Measurements from ENCODE around the gene WIPF2.

The WIPF2 gene

DNA sequence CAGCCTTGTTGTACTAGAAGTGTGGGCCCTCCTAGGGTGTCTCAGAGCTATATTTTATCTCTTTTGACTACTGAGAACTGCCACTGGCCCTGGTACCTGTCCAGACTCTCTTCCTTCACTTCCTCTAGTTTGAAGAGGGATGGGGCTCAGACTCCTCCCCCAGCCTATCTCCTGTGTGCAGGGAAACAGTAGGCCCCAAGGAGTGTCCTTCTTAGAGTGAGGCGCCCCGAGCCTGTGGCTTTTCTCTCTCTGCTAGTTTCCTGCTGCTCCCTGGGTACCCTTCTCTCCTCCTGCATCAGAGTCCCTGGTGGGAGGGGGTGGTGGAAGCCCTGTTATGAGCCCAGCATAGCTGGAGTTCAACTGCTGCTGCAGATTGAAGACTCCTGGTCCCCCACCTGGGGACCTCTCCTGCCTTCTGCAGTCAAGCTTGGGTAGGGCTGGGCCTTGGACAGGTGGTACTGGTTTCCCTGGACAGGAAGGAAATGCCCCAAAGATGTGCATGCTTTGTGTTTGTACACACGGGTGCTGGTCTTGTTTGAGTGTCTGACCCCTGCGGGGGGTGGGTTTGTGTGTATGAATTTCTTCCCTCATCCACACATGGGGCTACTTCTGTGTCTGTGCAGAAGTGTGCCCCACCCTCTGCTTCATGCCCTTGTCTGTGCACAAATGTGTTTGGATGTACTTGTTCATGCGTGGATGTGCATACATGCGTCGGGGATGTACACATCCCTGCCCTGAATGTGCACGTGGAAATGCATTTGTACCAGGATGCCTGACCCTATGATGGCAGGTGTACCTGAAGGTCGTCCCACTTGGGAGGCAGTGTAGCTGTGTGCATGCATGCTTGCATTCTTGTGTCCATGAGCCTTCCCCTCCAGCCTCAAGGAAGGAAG lies 96.8 kb downstream of the WIPF2 start:
- DNase-seq, result no peak

DNA sequence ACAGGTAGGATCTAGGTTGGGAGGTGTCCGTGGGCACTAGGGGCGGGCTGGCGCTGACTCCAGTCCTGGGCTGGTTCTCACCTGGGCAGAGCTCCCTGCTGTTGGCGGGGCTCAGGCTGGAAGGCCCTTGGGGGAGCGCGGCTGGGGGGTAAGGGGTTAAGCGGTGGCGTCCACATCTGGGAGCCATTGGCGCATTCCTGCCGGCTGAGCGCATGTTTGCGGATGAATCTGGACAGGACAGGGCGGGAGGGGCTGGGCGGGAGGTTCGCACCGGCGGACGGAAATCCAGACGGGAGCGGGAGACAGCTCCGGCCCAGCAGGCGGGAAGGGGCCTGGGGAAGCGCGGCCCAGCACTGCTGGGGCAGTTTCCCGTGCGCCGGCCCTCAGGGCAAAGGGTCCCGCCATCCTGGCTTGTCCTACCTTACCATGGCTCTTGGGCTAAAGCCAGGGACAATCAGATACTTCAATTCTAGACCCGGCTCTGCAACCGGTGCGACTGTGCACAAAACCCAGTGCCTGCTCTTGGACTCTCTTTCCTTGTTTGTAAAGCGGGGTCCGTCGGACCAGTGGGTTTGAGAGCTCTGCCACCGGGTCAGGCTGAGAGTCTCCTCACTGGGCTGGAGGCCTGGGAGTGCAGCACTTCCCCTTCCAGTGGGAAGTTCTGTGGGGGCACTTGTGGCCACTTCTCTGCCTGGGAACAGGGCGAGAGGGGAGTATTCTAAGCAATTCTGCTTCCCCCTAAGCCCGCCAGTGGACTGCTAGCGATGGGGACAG lies 97.7 kb downstream of the WIPF2 start:
- no peak for DNase-seq

DNA sequence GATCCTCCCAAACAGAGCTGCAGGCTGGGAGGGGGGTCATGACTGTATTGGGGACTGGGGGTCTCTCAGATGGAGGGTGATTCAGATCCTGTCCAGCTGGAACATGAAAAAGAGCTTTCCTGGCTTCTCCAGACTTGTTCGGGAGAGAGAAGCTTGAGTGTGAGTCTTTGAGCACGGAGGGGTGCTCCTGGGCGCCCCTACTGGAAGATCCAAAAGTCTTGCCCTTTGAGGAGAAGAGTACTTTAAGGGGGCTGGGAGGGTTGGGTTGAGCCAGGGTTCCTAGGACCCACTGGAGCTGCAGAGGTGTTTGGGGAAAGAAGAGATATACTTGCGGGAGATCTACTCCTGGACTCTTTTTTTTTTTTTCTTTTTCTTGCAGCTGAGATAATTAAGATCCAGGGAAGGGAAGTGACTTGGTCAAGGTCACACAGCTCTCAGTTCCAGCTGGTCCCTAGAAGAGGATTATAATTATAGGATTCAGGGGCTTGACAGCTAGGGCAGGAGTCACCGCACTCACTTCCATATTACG lies 98.3 kb downstream of the WIPF2 start:
- DNase-seq, result no peak

DNA sequence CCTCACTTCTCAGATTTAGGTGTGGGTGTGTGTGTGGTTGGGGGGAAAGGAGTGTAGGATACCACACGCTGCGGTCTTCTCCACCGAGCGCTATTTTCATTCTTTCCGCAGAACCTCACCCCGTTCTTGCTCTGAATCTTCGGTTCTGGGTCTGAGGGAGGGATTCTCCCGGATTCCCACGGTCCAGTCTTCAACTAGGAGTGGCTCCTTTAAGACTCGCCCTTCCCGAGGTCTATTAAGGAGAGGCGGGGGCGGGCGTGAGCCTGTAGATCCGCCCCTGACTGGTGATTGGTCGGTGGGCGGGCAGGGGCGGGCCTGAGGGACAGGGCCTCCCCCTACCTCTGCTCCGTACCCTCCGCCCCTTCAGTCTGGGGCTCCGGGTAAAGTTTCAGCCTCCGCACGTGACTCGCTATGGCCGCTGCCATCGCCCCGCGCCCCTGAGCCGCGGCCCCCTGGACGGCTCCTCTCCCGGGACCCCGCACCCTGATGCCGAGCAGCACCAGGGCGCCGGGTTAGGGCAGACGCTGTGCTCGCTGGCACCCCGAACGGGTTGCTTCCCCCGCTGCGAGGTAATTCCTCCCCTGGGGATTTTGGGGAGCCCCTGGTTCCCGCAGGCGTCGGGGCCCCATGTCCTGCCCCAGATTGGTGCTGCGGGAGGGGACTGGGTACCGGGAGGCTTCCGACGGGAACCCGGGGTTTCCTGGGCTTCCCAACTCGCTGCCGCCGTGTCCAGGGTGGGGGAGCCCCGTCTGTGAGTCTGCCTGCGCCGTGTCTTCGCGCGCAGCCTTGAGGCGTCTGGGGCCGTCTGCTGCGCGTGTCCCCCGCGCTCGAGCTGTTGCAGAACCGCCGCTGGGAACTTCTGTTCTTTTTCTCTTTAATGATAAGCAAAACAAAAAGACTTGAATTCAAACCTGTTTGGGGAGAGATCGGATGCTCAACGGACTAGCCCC lies 99.1 kb downstream of the WIPF2 start:
- DNase-seq, result peak; percentile 87

DNA sequence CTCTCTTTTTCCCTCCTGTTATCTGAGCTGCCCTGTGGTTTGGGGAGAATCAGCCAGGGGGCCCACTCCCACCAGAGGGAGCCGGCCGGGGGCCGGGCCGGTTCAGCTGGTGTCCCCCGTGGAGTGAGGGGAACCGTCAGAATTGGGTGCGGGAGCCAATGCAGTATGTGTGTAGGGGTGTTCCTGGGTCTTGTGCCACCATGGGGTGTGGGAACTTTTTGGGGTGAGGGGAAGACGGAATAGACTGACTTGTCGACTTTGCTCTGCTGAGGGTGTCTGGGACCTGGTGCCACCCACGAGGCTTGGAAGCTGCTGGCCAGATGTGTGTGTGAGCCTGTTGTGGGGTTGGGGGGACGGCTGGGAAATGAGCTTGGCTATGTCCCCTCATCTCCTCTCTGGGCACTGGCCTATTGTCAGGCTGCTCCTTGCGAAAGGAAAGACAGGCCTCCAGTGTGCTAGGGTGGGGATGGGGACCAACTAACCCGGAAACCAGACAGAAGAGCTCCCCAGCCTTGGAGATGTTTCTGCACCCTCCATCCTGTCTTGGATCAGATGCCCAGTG lies 99.8 kb downstream of the WIPF2 start:
- no peak for DNase-seq

DNA sequence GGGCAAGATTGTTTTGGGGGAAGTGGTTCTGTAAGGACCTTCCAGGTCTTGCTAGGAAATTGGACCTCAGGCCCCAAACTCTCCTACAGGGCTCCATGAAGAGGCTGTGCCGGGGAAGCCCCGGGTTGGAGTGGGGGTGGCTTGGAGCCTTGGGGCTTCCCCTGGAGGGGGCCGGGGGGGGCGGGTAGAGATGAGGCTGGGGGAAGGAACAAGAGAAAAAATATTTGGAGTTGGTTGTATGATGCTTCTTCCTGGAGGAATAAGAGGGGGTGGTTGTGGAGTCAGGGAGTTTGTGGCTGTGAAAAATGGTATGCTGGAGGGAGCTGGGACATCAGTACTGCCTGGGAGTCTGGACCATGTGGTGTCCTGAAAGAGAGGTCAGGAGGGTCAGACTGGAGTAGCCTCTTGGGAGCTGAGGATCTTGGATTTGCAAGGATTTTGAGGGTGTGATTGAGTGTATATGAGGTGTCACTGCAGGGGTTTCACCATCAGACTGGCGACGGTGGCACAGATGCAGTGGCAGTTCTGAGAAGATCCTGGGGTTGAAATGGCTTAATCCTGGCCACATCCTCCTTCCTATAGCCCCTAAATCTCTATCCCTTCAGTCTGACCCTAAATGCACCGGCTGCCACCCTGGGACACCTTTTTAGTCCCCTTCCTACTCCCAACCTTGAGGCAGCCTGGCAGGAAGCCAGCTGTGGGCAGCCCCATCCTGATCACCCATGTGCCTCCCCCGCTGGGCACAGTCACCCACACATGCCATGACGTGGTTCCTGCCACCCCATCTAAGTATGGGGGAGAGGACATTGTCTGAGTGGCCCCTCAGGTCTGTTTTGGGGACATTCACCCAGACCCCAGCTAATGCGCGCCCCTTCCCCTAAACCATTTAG lies 100.8 kb downstream of the WIPF2 start:
- DNase-seq, result peak; percentile 85

DNA sequence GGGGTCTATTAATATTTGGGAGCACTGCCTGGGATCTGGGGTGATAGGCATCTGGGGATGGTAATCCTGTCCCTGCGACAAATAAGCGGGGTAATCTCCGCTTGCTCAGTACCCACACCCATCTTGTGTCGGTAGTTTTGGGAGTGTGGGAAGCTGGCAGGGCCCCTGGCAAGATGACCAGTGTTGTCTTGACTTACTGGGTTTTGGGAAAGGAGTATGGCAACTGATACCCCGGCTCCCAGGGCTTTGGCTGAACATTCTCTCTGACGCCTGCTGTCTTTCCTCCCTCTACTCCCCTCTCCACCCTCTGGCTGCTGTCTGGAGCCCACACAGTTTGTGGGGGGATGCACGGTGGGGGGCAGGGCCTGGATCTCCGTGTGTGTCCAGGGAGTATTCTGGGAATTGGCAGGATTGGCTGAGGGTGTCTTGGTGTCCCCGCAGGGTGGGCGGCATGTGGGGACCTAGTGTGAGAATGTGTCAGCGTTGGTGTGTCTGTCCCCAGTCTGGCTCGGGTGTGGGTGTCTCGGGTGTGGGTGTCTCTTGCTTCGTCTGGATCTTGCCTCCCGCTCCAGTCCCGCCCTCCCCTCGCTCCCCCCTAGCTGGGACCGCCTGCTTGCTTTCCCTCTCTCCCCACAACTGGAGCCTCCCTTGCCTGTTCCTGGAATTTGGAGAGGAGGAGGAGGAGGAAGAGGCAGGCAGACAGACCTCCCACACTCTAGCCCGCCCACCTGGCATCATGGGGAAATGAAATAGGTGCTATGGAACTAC lies 101.8 kb downstream of the WIPF2 start:
- DNase-seq, result peak; percentile 68

DNA sequence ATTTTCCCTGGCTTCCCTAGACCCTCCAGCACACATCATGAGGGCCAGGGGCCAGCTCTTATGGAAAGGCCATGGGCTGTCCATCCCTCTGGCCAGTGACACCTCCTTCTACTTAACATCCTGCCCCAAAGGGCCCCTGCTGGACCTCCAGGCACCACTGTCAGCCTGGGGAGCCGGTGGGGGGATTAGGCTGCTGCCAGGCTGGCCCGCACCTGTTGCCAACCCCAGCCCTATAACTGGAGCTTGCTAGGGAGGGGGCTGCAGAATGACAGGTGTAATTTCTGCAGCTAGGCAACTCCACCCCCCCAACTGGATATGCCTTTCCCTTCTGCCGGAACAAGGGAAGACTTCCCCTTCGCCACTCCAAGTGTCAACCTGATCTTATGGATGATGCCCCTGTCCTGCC lies 102.4 kb downstream of the WIPF2 start:
- no peak for DNase-seq

DNA sequence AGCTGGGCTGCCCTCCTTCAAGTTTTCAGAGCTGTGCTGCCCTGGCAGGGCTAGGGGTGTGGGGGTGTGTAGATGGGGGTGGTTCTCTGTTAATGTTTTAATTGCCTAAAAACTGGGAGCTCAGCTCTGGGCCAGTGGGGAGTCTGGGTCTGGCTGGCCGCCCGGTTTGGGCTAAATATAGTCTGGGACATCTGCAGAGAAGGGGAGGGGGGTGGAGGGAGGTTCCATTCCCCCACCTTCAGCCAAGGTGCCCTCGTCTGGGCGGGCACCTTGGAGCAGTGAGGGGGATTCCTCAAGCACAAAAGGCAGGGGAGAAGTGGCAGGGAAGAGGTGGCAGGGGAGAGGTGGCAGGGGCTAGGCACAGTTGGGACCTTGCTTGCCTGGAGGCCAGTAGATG lies 102.9 kb downstream of the WIPF2 start:
- no peak for DNase-seq

DNA sequence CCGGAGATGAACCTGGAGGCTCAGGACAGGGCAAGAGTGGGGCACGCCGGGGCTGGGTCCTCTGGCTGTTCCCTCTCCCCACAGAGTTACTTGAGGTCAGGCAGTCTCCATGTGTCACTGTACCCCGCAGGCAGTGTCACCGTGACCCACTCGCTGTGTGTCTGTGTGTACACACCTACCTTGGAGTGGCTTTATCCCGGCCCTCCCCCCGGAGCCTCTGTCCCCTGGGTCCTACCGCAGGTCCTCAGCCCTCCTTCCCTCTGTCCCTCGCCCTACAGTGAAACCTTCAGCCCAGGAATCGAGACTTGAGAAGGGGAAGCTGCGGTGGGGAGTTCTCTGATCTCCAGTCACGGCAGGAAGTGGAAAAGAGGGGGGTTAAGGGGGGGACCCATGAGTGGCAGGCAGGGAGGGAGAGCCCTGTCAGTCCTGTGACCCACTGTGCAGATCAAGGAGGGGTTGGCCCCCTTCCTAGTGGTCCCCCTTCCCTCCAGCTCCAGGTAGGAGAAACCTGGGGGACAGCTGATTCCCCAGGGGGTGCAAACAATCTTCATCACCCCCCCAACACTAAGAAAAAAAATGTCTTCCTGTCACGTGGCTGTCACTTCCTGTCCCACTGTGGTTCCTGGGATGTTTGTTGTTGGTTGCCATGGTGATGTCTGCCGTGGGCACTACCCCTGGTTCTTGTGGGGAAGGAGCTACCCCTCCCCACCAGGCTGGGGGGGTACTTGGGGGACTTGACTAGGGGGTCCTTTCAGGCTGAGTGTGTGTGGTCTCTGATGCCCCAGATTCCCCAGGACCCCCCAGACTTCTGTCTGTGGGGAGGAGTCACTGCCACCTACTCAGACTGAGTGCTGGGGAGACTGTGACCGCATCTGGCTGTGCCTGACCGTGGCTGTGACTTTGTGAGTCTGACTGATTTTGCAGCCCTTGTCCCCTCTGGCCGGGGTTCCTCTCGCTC lies 103.5 kb downstream of the WIPF2 start:
- DNase-seq, result peak; percentile 90

DNA sequence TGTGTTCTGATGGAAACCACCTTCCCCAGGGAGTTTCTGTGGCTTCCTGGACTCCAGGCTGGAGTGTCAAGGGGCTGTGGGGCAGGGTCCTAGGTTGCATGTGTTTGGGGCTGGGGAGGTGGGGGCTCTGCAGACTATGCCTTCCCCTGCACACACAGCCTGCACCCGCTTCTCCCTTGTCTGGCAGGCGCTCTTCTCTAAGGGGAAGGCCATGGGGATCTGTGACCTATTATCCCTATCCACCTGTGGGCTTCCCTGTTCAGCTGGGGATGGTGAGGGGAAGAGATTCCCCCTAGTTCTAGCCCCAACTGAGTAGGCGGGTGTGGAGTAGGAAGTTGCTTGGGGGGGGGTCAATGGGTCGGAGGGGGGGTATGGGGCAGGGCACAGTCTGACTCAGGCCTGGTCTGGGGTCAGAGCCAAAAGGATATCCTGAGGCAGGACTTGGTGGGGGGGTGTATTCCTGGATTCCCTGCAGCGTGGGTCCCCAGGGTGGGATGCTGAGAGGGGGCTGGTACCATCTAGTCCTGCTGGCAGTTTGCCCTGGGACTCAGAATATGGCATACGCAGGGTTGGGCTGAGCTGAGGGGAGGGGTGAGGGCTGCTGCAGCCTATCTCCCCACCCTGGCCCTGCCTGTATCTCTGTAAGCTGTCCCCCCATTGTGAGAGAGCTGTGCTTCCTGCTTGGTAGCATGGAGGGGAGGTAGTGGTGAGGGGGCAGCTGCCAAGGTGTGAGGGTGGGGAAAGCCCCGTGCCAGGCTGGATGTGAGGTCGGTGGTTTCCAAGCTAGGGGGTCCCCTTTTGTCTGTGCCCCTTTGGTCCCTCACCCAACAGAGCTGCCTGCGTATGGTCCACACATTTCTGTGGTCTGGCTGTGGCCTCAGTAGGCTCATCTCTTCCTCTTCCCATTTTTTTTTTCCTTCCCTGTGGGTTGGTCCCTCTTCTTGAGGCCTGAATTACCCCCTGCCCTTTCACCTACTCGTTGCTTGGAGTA lies 104.6 kb downstream of the WIPF2 start:
- peak; percentile 82 for DNase-seq

DNA sequence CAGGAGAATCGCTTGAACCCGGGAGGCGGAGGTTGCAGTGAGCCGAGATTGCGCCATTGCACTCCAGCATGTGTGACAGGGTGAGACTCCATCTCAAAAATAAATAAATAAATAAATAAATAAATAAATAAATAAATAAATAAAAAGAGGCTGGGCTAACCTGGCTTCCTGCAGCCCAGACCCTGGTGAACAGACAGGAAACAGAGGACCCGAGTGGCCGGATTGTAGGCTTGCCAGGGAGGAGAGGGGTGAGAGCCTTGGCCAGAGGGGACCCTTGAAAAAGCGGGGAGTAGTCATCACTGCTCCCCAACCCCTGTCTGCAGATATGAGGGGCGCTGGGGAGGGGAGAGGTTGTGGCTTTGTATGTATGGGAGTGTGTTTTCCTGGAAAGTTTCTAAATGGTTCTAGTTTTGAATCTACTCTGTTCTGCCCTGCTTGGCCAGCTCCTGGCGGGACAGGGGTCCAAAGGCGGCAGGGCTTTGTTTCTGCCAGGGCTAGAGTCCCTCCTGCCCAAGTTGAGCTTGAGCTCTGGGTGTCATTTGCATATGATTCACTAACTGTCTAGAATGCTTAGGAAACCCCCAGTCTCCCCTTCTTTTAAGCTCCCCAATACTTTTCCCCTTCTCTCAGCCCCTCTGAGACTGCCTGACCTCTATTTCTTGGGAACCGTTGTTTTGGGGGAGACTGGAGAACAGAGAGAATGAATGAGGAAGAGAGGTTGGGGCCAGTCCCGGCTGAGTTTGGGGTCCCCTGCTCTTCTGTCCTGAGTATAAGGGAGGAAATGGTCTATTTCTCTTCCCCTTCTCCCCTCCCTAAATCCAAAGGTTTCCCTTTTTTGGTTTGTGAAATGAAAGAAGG lies 106.3 kb downstream of the WIPF2 start:
- peak; percentile 51 for DNase-seq

DNA sequence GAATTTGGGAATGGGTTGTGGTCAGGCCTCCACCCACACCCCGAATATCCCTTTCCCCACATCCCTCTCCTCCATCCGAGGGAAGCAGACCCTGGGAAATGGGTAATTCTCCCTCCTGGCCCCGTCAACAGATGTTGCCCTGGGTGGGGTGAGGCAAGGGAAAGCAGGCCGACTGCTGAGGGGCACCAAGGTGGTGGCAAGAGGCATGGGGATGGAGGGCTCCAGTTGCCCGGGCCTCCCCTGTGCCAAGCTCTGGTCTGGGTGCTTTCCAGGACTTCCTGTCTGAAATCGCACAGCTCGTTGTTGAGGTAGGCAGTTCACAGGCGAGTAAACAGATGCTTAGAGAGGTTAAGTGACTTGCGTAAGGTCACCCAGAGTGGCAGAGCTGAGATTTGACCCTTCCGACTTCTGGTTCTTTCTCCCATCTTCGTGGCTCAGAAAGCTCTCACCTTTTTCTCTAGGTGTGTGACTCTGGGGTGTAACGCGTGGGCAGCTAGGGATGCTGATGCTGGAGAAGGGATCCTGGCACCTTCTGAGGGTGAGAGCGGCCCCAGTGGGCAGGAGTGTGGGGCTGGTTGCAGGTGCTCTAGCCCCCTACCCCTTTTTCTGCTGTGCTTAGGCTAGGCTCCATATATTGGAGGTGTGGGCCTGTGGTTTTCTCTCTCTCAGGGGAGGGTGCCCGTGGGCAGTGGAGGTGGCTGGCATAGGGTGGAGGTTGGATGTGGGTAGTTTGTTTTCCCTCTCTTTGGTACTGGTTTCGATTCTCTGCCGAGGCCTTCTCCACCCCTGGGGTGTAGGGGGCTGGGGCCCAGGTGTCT lies 107.1 kb downstream of the WIPF2 start:
- peak; percentile 57 for DNase-seq

DNA sequence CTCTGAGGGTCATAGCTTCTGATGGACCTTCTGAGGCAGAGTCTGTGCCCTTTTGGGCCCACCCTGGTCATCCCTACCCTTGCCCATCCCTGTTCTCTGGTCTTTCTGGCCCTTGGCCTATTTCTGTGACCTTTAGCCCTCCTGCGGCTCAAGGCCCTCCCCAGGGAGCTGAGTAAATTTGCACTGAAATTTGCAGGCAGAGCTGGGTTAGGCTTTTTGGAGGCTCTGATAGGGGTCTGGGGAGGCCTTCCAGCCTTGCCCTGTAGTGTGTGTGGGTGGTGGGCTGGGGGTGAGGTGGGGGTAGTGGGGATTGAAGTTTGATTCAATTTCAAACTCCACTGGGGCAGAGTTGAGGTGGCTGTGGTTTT lies 107.7 kb downstream of the WIPF2 start:
- DNase-seq, result no peak

DNA sequence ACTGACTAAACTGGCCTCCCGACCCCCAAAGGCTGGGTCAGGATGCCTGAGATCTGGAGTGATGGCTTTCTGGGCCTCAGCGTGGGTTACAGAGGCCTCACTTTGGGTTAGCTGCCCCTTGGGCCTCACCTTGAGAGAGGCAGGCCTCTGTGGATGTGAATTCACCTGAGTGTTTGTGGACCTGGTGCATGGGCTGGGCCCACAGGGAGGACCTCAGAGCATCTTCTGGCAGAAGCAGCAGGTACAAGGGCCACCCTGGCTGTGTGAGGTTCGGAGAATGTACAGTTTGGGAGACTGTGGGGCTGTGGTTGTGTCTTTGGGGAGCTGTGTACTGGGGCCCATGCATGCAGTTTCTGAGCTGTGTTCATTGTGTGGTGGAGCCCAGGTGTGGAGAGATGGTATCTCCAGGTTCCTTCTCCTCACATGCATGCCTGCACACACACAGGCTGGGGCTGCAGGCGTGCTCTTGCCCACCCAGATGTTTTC lies 108.2 kb downstream of the WIPF2 start:
- no peak for DNase-seq

All from effector CD4-positive, alpha-beta T cell (primary cell).